C4-2B (cell line): ENCODE data around the gene TRAPPC6A.
"Not testable (repeated sequence)": the region's sequence is repeated elsewhere in the genome, so short reads cannot be mapped to it uniquely, and the experiment has no call there.

Experiments used
- H3K27ac ChIP-seq: fragments of 450-650 bp; 2 replicates; pipeline ENCODE4 v1.5.1; 2017
- ZFX ChIP-seq: fragments of 450-650 bp; IDR thresholded peaks from 2 replicates; pipeline ENCODE4 v1.6.1; 2017
- TF ChIP-seq, protein P1 (sequence below): fragments of 450-650 bp; conservative IDR thresholded peaks from 2 replicates; pipeline ENCODE4 v1.5.1; 2017; ENCODE audit warnings: mild to moderate bottlenecking

The TRAPPC6A gene

DNA sequence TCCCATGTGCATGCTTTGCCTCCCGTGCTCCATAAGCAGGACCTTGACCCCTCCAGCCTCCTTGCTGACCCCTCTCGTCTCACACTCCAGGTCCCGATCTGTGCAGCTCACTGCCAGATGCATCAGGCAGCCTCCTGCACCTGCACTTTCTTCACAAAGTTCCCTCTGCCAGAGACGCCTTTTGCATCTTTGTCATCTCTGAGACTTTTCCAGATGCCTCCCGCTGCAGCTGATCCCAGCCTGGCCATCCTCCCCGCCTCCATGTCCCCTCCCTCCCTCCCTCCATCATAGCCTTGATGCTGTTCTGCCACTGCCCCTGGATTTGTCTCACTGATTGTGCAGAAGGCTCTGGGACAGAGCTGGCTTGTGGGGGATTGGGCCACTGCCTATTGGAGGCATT lies 55.2 kb downstream of the TRAPPC6A start:
- no peak overlapping the region for H3K27ac ChIP-seq

GRCh38 chr19:45121827-45122345 lies 56.2 kb downstream of the TRAPPC6A start:
- H3K27ac ChIP-seq = no peak overlapping the region

More for the DNA sequence above, 55.2 kb downstream of the TRAPPC6A start:
- TF ChIP-seq ZFX = no peak
- TF ChIP-seq, protein P1, sequence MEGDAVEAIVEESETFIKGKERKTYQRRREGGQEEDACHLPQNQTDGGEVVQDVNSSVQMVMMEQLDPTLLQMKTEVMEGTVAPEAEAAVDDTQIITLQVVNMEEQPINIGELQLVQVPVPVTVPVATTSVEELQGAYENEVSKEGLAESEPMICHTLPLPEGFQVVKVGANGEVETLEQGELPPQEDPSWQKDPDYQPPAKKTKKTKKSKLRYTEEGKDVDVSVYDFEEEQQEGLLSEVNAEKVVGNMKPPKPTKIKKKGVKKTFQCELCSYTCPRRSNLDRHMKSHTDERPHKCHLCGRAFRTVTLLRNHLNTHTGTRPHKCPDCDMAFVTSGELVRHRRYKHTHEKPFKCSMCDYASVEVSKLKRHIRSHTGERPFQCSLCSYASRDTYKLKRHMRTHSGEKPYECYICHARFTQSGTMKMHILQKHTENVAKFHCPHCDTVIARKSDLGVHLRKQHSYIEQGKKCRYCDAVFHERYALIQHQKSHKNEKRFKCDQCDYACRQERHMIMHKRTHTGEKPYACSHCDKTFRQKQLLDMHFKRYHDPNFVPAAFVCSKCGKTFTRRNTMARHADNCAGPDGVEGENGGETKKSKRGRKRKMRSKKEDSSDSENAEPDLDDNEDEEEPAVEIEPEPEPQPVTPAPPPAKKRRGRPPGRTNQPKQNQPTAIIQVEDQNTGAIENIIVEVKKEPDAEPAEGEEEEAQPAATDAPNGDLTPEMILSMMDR = no peak

GRCh38 chr19:45119582-45119981 lies 58.5 kb downstream of the TRAPPC6A start:
- H3K27ac ChIP-seq = no peak overlapping the region
- TF ChIP-seq, protein P1 = no peak
- TF ChIP-seq ZFX = no peak

More at GRCh38 chr19:45121827-45122345, 56.2 kb downstream of the TRAPPC6A start:
- TF ChIP-seq ZFX = no peak
- TF ChIP-seq, protein P1 = no peak

GRCh38 chr19:45118591-45119355 lies 59.3 kb downstream of the TRAPPC6A start:
- H3K27ac ChIP-seq = not testable (repeated sequence)

DNA sequence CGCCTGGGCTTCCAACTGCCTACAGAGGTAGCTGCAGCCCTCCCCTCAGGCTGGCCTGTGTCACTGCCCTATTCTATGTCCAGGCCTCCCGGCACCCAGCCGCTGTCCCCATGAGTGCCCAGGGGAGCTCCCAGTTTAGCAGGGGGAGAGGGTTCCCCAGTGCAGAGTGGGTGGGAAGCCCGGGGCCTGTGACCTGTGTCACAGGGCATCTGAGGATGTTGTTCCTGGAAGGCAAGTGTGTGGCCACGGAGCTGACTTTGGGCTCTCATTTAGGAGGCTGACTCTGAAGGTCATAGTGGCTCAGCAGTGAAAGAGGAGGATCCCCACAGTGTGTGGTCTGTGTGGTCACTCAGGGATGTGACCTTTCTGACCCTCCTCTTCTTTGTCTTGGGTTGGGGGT lies 59.9 kb downstream of the TRAPPC6A start:
- H3K27ac ChIP-seq = no peak overlapping the region

GRCh38 chr19:45117671-45118070 lies 60.4 kb downstream of the TRAPPC6A start:
- no peak overlapping the region for H3K27ac ChIP-seq
- TF ChIP-seq, protein P1 = no peak
- no peak for TF ChIP-seq ZFX

More for the DNA sequence above, 59.9 kb downstream of the TRAPPC6A start:
- TF ChIP-seq, protein P1 = no peak
- TF ChIP-seq ZFX = no peak

DNA sequence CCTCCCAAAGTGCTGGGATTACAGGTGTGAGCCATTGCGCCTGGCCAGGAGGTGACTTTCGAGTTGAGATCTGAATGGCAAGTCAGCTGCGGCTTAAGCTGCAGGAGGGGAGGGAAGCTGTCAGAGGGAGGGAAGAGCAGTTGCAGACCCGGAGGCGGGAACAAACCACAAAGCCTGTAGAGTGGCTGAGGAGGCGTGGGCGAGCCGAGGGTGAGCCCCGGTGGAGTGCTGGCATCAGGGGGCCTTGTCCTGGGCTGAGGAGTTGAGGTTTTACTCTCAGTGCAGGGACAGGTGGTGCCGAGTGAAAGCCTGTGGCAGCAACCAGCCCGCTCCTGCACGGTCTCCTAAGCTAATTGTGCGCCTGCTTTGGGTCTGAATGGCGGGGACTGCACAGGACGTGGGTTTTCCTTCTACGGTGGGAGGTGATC lies 60.9 kb downstream of the TRAPPC6A start:
- H3K27ac ChIP-seq = no peak overlapping the region
- TF ChIP-seq, protein P1 = no peak
- TF ChIP-seq ZFX = no peak
